OCI-LY7 (cell line): Measurements from ENCODE around the gene RIPK4. TPM values are rescaled to one million over a fixed set of nuclear protein-coding genes. Genes with fewer than 3 reads are reported as not detected.

Experiments used
- BruUV-seq: library from RNA; stranded (reverse); fragments of 400-500 nt; replicated peaks from 2 replicates; lab custom pipeline; 2021; lab: Mats Ljungman, UMichigan
- CTCF ChIA-PET: fragments of 300-600 bp; sonication (Branson Sonifier 250); formaldehyde crosslinking; loops from one replicate; lab custom pipeline; 2022; ENCODE audit warnings: antibody characterized with exemption; ENCODE audit not compliant: unreplicated experiment; lab: Charles Lee
- POLR2A ChIA-PET: fragments of 300-600 bp; sonication (Branson Sonifier 250); formaldehyde crosslinking; loops from one replicate; lab custom pipeline; 2022; ENCODE audit warnings: antibody characterized with exemption; lab: Charles Lee
- DNase-seq: peaks from one replicate; pipeline ENCODE4 v3.0.0-alpha.2; 2015; ENCODE audit warnings: low spot score
- H2AFZ ChIP-seq: fragments of 200-600 bp; sonication (generic), shearing (Covaris generic); 2 replicates; pipeline ENCODE4 v1.6.1; 2014; ENCODE audit warnings: mild to moderate bottlenecking, antibody characterized with exemption, low read length, moderate library complexity
- H3K27ac ChIP-seq: fragments of 200-600 bp; sonication (generic); 2 replicates; pipeline ENCODE4 v1.5.1; 2014; ENCODE audit warnings: mixed run types, low read depth, mild to moderate bottlenecking, moderate library complexity, low read length, inconsistent platforms; ENCODE audit not compliant: poor library complexity, severe bottlenecking
- H3K36me3 ChIP-seq: fragments of 200-600 bp; sonication (generic); 2 replicates; pipeline ENCODE4 v1.6.1; 2014; ENCODE audit warnings: mild to moderate bottlenecking, antibody characterized with exemption, low read length, moderate library complexity, mixed read lengths; ENCODE audit not compliant: insufficient read depth
- H3K4me1 ChIP-seq: fragments of 200-600 bp; sonication (generic); 2 replicates; pipeline ENCODE4 v1.5.1; 2014; ENCODE audit warnings: mild to moderate bottlenecking, low read length; ENCODE audit not compliant: insufficient read depth, poor library complexity, severe bottlenecking
- H3K4me2 ChIP-seq: fragments of 200-600 bp; sonication (generic); 2 replicates; pipeline ENCODE4 v1.6.1; 2014; ENCODE audit warnings: mild to moderate bottlenecking, low read length
- H3K4me3 ChIP-seq: fragments of 200-600 bp; sonication (generic); 2 replicates; pipeline ENCODE4 v1.5.1; 2014; ENCODE audit warnings: mild to moderate bottlenecking, low read depth, low read length; ENCODE audit not compliant: poor library complexity, severe bottlenecking
- H3K79me2 ChIP-seq: fragments of 200-600 bp; sonication (generic); 2 replicates; pipeline ENCODE4 v1.6.1; 2016; ENCODE audit warnings: low read depth, mild to moderate bottlenecking, low read length, moderate library complexity, mixed read lengths; ENCODE audit not compliant: insufficient read depth
- H3K9me2 ChIP-seq: fragments of 200-600 bp; sonication (generic); 2 replicates; pipeline ENCODE4 v1.6.1; 2016; ENCODE audit warnings: mild to moderate bottlenecking, low read length, mixed read lengths; ENCODE audit not compliant: insufficient read depth
- H3K9me3 ChIP-seq: fragments of 200-600 bp; sonication (generic); 2 replicates; pipeline ENCODE4 v1.6.1; 2014; ENCODE audit warnings: mild to moderate bottlenecking, mixed run types, low read length, mixed read lengths
- H4K20me1 ChIP-seq: fragments of 200-600 bp; sonication (generic); 2 replicates; pipeline ENCODE4 v1.6.1; 2014; ENCODE audit warnings: mild to moderate bottlenecking, antibody characterized with exemption, low read length, moderate library complexity, mixed read lengths; ENCODE audit not compliant: insufficient read depth
- EZH2phosphoT487 ChIP-seq: fragments of 200-600 bp; sonication (generic); IDR thresholded peaks from 2 replicates; pipeline ENCODE4 v1.6.1; 2018; ENCODE audit warnings: low read depth, borderline replicate concordance, mild to moderate bottlenecking, mixed run types, antibody characterized with exemption, low read length, moderate library complexity, mixed read lengths
- intact Hi-C: fragments of 100-400 bp; cut with micrococcal nuclease; formaldehyde crosslinking; loops from one replicate; pipeline ENCODE4 v1.10.0; 2022; ENCODE audit not compliant: unreplicated experiment
- total RNA-seq, 2 experiments: library from RNA; depleted of rRNA in 1 of 2; stranded (reverse); fragments of >200 nt in 1 of 2; shearing (Covaris generic) in 1 of 2; gene quantifications; 2 replicates each; pipeline ENCODE4 v1.2.3, GENCODE V29; 2014 to 2022
- TF ChIP-seq, protein P1 (sequence below): fragments of 200-600 bp; sonication (generic); conservative IDR thresholded peaks from 2 replicates; pipeline ENCODE4 v1.5.1; 2014; ENCODE audit warnings: mild to moderate bottlenecking, antibody characterized with exemption, low read length, moderate library complexity, mixed read lengths

RIPK4 gene
- total RNA-seq, 2 experiments from 2014 or later, result 0.08 to 0.19 TPM

DNA sequence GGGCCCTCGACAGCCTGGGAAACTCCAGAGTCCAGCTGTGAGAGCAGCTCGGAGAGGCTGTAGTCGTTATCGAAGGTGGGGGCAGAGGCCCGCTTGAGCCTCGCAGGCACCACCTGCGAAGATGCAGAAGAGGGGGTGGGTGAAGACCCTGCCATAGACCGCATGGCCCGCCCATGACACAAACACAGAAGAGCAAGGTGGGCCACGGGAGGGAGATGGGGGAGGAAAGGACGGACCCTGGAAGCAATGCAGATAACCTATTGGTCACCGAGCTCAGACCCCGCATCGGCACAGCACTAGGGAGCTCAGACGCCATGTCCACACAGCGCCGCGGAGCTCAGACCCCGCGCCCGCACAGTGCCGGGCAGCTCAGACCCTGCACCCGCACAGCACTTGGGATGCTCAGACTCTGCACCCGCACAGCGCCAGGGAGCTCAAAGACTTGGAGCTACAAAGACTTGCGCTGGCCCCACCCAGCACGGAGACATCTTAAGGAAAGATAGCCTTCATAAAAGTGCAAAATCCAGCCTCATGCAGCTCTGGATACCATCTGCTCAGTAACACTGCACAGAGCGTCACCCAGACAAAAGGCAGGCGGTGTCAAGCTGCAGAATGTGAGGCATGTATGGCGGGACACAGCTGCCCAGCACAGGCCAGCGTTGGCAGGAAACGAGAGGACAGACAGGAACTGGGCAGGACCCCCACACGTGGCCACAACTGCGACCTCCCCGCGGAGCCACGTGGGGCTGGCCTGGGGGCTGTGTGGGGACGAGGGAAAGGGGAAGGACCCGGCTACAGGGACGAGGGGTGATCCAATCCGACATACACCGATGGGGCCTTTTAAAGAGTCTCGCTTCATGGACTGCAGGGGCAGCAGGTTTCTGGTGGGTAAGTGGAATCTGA is 22.6 kb downstream of the RIPK4 start:
- no TSS peak for BruUV-seq
- TF ChIP-seq, protein P1, sequence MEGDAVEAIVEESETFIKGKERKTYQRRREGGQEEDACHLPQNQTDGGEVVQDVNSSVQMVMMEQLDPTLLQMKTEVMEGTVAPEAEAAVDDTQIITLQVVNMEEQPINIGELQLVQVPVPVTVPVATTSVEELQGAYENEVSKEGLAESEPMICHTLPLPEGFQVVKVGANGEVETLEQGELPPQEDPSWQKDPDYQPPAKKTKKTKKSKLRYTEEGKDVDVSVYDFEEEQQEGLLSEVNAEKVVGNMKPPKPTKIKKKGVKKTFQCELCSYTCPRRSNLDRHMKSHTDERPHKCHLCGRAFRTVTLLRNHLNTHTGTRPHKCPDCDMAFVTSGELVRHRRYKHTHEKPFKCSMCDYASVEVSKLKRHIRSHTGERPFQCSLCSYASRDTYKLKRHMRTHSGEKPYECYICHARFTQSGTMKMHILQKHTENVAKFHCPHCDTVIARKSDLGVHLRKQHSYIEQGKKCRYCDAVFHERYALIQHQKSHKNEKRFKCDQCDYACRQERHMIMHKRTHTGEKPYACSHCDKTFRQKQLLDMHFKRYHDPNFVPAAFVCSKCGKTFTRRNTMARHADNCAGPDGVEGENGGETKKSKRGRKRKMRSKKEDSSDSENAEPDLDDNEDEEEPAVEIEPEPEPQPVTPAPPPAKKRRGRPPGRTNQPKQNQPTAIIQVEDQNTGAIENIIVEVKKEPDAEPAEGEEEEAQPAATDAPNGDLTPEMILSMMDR, result no peak
- TF ChIP-seq EZH2phosphoT487, result no peak
- Histone ChIP-seq H4K20me1 (no peaks in the 10 kb centered on the region), H2AFZ (no peak overlapping the region), H3K79me2 (no peaks in the 10 kb centered on the region), H3K4me2 (no peak overlapping the region), H3K27ac (no peak overlapping the region), H3K9me3 (no peaks in the 10 kb centered on the region), H3K36me3 (no peaks in the 10 kb centered on the region), H3K4me3 (no peak overlapping the region), H3K9me2 (no peaks in the 10 kb centered on the region), H3K4me1 (peaks cover 8% of the 10 kb centered on the region)
- ChIA-PET POLR2A (interaction anchor here (1.1 kb wide), 1 partner anchor 10 kb away, joined by 3 read pairs; no protein-coding TSS in a partner anchor), CTCF (no interaction called here)
- no peak for DNase-seq
- intact Hi-C loops, result no loop called here

- no TSS peak for BruUV-seq
- Histone ChIP-seq H3K4me3 (no peak overlapping the region), H3K4me1 (peaks cover under 1% of the 10 kb centered on the region), H3K4me2 (no peak overlapping the region), H2AFZ (no peak overlapping the region), H3K27ac (no peak overlapping the region), H3K9me2 (no peaks in the 10 kb centered on the region), H4K20me1 (no peaks in the 10 kb centered on the region), H3K79me2 (no peaks in the 10 kb centered on the region), H3K36me3 (no peaks in the 10 kb centered on the region), H3K9me3 (no peaks in the 10 kb centered on the region)
- ChIA-PET POLR2A (interaction anchor here (1.1 kb wide), 1 partner anchor 9 kb away, joined by 3 read pairs; no protein-coding TSS in a partner anchor), CTCF (no interaction called here)
- intact Hi-C loops, result no loop called here
- no peak for DNase-seq
- TF ChIP-seq EZH2phosphoT487, result no peak
- TF ChIP-seq, protein P1, result no peak
Measured at GRCh38 chr21:41743321-41744027, 23.4 kb downstream of the RIPK4 start.
